CD4-positive, alpha-beta T cell treated with Interleukin-6 at 100 ng/mL for 8 hours (primary cell): ENCODE results near the gene PTPN3.

Experiments
- DNase-seq: peaks from one replicate; pipeline ENCODE4 v3.0.0-alpha.2; 2020; ENCODE audit warnings: mixed read lengths, low spot score

The PTPN3 gene

GRCh38 chr9:109451311-109452025 lies 46.6 kb downstream of the PTPN3 start:
- DNase-seq = no peak

- DNase-seq = no peak
Observed at GRCh38 chr9:109450346-109450745, 47.8 kb downstream of the PTPN3 start.

- DNase-seq = no peak
Observed at GRCh38 chr9:109449036-109449798, 48.9 kb downstream of the PTPN3 start.

GRCh38 chr9:109448223-109448622 lies 49.9 kb downstream of the PTPN3 start:
- no peak for DNase-seq

- no peak for DNase-seq
Observed at GRCh38 chr9:109447329-109448076, 50.6 kb downstream of the PTPN3 start.

GRCh38 chr9:109444771-109445320 lies 53.3 kb downstream of the PTPN3 start:
- no peak for DNase-seq

- no peak for DNase-seq
Observed at GRCh38 chr9:109442716-109443115, 55.4 kb downstream of the PTPN3 start.

- no peak for DNase-seq
Observed at GRCh38 chr9:109441296-109441695, 56.8 kb downstream of the PTPN3 start.

GRCh38 chr9:109440797-109441287 lies 57.3 kb downstream of the PTPN3 start:
- peak; percentile 20 for DNase-seq

- DNase-seq = no peak
Observed at GRCh38 chr9:109440117-109440515, 58.0 kb downstream of the PTPN3 start.

- DNase-seq = no peak
Observed at GRCh38 chr9:109439378-109440116, 58.6 kb downstream of the PTPN3 start.

GRCh38 chr9:109437286-109437685 lies 60.8 kb downstream of the PTPN3 start:
- DNase-seq = no peak

GRCh38 chr9:109436071-109436470 lies 62.0 kb downstream of the PTPN3 start:
- DNase-seq = no peak

GRCh38 chr9:109433476-109433875 lies 64.6 kb downstream of the PTPN3 start:
- no peak for DNase-seq

GRCh38 chr9:109430231-109430630 lies 67.9 kb downstream of the PTPN3 start:
- DNase-seq = no peak

GRCh38 chr9:109428854-109429253 lies 69.3 kb downstream of the PTPN3 start:
- DNase-seq = no peak

- DNase-seq = no peak
Observed at GRCh38 chr9:109427886-109428285, 70.2 kb downstream of the PTPN3 start.

GRCh38 chr9:109426626-109427402 lies 71.3 kb downstream of the PTPN3 start:
- no peak for DNase-seq

GRCh38 chr9:109424618-109425017 lies 73.5 kb downstream of the PTPN3 start:
- no peak for DNase-seq

- DNase-seq = no peak
Observed at GRCh38 chr9:109423877-109424276, 74.2 kb downstream of the PTPN3 start.

GRCh38 chr9:109422641-109423040 lies 75.5 kb downstream of the PTPN3 start:
- no peak for DNase-seq
